ACHN (cell line): ENCODE results near the gene COPS7A.

ENCODE experiments used
- DNase-seq: peaks from one replicate; pipeline ENCODE4 v3.0.0-alpha.2; 2015
- in situ Hi-C: cut with HindIII; loops from 2 replicates; pipeline ENCODE4 v1.10.0; 2017; ENCODE audit warnings: low sequenced_read_pairs, low pct_ligation_motif_present, low pct_unique_long_range_greater_than_20kb

Gene COPS7A

DNA sequence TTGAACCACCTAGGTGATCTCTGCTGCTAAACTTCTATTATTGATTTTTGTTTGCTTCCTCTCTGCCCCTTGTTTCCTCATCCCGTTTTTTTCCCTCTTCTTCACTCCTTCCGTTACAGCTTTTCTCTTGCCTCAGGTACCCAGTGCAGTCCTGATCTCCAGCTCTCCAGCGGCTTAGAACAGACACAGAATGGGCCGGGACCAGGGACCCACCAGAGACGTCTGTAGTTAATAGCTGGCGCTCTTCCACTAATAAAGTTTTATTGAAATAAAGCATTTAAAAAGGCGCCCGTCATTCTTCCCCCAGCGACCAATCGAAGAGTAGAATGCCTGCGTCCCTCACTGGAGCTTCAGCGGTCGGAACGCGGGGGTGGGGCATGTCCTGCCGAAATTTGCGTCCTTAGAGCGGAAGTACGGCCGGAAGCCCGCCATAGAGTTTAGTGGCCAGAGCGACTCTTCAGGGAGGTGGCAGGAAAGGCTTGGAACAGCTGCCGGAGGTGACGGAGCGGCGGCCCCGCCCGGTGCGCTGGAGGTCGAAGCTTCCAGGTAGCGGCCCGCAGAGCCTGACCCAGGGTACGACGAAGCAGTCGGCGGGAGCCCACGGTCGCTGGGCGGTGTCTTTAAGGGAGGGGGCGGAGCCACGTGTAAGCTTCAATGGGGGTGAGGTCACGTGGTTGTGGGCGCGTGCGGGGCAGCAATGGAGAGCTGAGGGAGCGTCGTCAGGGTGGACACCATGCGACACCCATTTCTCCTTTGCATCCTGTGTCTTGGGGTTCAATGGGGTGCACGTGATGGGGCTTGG lies at the start of gene COPS7A:
TSS of gene COPS7A (plus strand) at position 440 of the 802 bp plus-strand sequence. CDS start 611 bp downstream, outside the sequence.
- in situ Hi-C loops: no loop called here
- DNase-seq: peak; percentile 100

DNA sequence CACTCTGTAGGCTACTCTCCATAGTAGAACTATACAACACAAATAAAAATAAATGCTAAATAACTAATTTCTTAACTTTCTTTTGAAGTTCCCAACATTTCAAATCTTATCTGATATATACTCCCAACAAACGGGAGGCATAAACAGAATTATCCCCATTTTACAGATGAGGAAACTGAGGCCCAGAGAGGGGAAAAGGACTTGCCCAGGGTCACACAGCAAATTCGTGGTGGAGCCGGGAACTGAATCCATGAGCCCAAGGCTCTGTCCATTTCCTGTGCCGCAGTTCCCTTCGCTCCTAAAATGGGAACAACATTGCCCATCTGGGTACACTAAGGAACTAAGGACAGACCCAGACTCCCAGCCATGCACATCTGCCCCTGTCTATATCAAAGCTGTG lies 46.9 kb upstream of the COPS7A start:
- DNase-seq: no peak
- in situ Hi-C loops: no loop called here

DNA sequence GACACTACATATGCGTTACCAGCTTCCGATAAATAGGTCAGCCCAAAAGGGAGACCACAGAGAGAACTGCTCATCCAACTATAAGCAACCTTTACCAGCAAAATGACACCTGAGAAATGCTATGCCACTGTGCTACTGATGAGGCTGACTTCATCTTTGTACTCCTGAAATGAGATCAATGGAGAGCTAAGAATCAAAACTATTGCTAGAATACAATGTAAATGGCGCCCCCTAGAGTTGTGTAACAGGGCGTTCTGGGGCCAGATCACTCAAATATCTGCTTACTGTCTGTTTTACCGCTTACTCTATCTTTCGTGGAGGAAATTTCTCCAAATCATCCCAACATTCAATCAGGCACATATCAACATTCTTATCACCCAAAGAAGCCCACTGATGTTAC lies 39.2 kb upstream of the COPS7A start:
- in situ Hi-C loops: no loop called here
- peak; percentile 63 for DNase-seq

GRCh38 chr12:6685814-6686213 lies 38.0 kb upstream of the COPS7A start:
- no peak for DNase-seq
- in situ Hi-C loops: no loop called here

DNA sequence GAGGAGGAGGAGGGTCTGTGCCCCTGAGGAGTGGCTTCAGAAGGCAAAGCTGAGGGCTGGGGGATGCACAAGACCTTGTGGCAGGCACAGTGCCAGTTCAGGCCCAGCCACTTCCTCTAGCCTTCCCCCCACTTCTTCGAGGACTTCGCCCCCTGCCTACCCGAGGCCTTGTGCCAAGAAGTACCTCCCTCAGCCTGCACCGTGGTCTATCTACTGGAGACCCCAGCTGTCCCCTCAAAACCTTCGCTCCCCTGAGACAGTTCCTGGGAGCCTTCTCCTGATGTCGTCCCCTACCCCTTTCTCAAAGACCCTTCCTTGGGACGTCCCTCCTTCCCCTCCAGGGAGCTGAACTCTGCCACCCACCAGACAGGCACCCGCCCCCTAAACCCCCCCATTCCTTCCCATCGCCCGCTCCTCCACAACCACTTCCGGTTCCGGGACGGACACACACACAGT lies 35.3 kb upstream of the COPS7A start:
- in situ Hi-C loops: no loop called here
- peak; percentile 59 for DNase-seq

DNA sequence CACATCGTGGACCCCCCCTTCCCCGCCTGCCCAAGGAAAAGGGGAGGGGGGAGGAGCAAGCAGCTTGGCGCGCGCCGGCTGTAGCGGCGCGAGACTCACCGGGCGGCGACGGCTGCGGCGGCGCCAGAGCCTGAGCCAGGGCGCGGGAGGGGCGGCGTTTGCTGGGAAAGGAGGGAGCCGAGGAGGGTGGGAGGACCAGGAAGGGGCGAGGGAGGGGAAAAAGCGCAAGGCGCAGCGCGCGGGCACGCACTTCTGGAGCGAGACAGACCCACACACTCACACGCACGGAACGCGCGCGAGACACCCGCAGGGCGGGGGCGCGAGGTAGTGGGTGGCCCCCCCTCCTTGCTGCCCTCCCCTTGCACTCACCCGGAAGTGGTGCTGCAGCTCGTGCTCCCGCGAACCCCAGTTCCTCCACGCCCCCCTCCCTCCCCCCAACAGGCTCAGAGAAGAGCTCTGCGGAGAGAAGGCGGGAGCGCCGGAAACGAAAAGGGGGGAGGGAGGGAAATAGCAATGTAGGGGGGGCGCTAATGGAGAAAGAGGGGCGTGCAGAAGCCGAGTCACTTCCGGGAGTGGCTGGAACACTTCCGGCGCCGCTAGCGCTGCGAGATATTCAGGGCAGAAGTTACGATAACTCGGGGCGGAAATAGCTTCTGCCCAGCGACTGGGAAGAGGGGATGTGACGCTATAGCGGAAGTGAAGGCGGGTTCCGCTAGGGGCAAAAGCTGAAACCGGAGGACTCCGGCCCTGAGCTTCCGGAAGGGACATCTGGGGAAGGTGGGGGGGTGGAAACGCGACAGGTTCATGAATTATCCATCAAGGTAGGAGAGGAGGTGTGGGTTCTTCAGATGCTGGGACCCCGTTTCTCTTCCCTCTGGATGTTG lies 34.6 kb upstream of the COPS7A start, which contains the start of gene ZNF384:
TSS of gene ZNF384 (minus strand) at position 377 of the 884 bp plus-strand sequence. CDS start 9,855 bp downstream, outside the sequence.
- DNase-seq: peak; percentile 100
- in situ Hi-C loops: no loop called here

DNA sequence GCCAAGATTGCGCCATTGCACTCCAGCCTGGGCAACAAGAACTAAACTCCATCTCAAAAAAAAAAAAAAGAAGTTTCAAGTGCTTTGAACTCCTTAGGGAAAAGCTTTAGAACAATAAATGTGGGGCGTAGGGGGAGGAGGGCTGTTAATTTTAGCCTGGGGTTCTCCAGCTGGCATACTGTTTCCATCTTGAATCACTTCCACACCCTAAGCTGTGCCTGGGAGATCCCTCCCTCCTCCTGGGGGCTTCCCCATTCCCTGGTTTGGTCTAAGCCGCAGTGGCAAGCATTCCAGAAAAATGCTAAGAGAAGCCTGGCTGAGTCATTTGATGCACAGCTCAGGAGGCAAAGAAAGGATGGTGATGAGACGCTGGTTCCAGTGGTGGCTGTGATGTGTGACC lies 32.4 kb upstream of the COPS7A start:
- DNase-seq: no peak
- in situ Hi-C loops: no loop called here

DNA sequence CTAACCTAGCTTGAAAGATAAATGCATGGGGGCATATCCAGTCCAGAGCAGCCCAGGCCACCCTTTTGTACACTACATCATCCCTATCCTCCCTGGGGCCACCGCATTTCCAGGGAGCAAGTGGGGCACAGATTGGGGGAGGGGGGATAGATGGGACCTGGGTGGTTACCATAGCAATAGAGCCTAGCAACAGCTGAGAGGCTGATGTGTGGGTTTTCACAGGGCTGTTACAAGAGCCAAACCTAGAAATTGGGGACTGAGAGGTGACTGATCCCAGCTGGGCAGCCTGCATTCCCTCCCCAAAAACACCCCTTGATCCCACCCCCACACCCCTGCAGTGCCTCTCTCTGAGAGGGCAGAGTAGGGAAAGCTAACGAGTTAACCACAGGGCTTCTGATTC lies 31.0 kb upstream of the COPS7A start:
- no peak for DNase-seq
- in situ Hi-C loops: no loop called here

GRCh38 chr12:6693832-6694355 lies 30.0 kb upstream of the COPS7A start:
- in situ Hi-C loops: no loop called here
- DNase-seq: no peak

DNA sequence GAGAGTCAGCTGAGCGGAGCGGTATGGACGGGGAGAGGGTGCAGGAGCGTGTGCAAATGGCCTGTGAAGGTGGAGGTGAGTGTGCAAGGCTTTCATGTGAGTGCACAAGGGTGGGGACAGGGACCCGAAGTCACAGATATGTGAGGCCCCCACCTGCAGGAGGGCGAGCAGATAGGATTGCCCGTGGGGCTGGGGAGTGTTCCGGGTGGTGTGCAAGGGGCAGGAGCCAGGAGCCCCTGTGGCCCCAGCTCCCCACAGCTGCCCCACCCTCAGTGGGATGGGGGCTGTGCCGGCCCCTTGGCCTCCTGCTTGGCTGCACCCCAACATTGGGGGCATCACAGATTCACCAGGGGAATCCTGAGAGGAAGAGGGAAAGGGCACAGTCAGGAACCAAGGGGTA lies 29.1 kb upstream of the COPS7A start:
- in situ Hi-C loops: no loop called here
- DNase-seq: no peak

DNA sequence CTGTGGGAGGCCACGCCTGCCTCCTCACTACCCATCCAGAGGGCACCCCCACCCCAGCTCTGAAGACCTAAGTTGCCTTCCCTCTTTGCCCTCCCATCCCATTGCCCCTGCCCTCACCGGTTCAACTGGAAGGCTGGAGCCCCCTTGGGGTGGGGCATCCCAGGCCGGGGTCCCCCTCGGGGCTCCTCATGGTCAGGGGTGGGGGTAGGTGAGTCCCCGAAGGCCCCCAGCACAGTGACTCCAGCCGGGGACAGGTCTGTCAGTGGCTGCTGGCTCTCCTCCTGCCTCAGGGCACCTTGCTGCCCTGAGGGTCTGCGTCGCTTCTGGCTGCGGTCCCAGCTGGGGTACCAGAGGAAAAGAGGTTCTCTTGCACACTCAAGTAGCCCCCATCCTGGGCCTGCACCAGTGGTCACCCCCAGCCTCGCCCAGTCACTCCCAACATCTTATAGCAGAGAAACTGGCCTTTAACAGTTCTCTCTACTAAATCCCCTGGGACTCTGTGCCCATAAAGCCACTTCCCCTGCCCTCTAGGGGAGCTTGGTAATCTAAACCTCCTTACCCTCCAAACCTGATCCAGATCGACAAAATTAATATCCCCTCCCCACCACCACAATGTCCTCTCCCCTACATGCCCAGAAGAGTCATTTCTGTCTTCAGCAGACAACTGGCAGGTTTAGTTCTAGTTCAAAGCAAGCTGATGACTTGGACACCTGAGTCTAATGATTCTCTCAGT lies 28.4 kb upstream of the COPS7A start:
- in situ Hi-C loops: no loop called here
- no peak for DNase-seq

DNA sequence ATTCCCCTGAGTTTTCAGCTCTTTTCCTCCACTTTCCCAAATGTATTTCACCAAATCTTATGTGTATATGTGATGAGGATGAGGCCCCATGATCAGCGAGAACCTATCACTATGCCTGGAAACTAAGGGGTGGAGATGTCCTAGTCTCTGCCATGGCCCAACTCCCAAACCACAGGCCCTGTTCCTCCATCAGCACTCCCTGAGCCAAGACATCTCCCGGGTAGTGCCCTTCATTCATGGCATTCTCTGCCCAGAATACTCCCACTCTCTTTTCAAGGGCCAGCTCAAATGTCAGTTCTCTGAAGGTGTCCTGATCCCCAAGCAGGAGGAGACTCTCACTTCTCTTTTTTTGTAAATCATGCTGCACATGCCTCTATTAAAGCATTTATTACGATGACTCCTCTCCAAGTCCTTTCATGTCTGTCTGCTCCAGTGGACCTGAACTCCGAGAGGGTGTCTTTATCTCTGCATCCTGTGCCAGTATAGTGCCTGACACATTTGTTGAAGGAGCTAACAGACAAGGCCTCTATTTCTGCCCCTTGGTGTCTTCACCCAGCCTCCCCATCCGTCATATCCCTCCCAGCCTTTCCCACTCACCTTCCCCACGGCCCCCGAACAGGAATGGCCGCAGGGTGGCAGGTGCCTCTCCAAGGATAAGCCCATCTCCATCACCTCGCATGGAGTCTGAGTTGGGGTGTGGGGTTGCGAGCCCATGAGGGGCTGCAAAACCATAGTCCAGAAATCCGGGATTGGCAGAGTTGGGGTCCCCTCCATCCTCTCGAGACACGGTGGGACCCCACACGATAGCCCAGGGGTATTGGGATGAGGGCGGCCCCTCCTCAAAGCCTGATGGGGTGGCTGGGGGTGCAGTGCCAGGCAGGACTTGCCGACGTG lies 26.9 kb upstream of the COPS7A start:
- in situ Hi-C loops: no loop called here
- no peak for DNase-seq

GRCh38 chr12:6697584-6698351 lies 26.1 kb upstream of the COPS7A start:
- DNase-seq: peak; percentile 79
- in situ Hi-C loops: no loop called here

DNA sequence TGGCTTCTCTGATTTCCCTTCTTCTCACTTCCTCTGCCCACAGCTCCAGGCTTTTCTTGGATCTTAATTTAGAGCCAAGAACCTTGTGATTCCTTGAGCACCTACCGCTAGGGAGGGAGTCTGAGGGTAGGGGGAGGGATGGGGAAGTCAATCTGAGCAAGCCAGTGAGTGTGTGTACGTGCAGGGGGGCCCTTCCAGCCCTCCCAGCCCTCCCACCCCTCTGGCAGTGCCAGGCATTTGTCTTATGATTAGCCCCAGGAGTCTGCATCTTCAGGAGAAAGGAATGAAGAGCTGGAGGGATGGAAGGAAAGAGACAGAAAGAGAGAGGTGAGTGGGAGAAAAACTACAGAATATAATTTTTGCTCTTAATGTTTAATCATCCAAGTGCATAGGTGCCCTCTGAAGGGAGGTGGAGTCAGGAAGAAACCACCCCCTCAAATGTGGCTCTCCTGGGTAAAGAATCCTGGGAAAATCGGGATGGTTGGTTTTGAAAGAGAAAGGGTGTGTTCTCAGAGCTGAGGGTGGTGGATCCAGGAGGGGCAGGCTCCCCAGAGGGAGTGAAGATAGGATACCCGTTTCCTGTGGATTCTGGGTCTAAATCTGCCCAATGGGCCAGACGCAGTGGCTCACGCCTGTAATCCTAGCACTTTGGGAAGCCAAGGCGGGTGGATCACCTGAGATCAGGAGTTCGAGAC lies 25.3 kb upstream of the COPS7A start:
- in situ Hi-C loops: no loop called here

DNA sequence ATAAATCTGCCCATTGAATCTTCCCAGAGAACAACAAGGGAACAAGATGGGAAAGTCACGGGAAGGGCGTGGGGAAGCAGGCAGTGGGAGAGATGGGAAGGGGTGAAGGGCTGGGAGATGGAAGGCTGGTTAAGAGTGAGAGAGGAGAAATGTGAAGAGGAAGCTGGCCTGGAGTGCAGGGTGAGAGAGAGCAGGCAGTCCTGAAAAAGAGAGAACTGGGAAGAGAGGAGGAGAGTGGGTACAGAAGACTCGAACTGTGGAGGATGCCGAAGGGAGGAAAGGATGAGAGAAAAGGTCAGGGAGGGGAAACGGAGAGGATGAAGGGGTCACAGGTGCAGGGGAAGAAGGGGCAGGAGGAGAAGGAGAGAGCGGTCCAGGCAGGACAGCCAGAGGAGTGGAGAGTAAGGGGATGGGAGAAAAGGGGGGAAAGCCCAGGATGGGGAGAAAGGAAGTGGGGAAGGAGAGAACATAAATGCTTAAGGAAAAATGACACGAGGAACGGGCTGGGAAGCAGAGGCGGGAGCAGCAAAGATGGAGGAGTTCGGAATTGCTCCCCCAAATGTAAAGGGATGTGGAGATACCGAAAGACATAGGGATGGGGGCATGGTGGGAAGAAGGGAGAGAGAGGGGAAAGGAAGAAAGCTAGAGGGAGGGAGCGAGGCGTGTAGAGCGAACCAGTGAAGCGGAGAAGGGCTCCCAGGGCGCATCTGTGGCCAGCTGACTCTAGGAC lies 24.4 kb upstream of the COPS7A start:
- no peak for DNase-seq
- in situ Hi-C loops: no loop called here

More for the DNA sequence above, 25.3 kb upstream of the COPS7A start:
- DNase-seq: no peak
